ENCODE measurements around the gene ANKRD52. TPM values are rescaled to one million over a fixed set of nuclear protein-coding genes. Genes with fewer than 3 reads are reported as not detected.

The ANKRD52 gene
- total RNA-seq, 1 experiment from 2014 or later: 56.6 TPM

- H3K36me3 ChIP-seq (ENCODE audit: control insufficient read depth in 1 of 2, insufficient read depth in 2 of 2, low read length in 2 of 2): peaks cover 13 to 15% of the 10 kb centered on the region in 2 experiments; a peak in 3 of 4 replicates
- peaks cover 14 to 20% of the 10 kb centered on the region in 2 experiments; a peak in 3 of 4 replicates for H3K4me1 ChIP-seq (ENCODE audit: control insufficient read depth in 1 of 2, insufficient read depth in 2 of 2, low read length in 2 of 2)
- no peak overlapping the region for H3K27ac ChIP-seq (ENCODE audit: low read depth, low read length)
- TF ChIP-seq RAD21 (IDR thresholded peaks at IDR 0.05; ENCODE audit: low read depth) (no peak), ELF1 (IDR thresholded peaks at IDR 0.05; ENCODE audit: borderline replicate concordance, low read depth) (no peak), POLR2AphosphoS5 (IDR thresholded peaks at IDR 0.05; ENCODE audit: low read depth, low read length) (no peak), JUND (IDR thresholded peaks at IDR 0.05) (no peak), EZH2phosphoT487 (IDR thresholded peaks at IDR 0.05; ENCODE audit: borderline replicate concordance) (no peak), POLR2A (IDR thresholded peaks at IDR 0.05; ENCODE audit: borderline replicate concordance, extremely low read depth, insufficient read depth, insufficient read length) (no peak), YY1 (IDR thresholded peaks at IDR 0.05; ENCODE audit: extremely low read depth, insufficient replicate concordance, low read depth, low read length) (no peak)
- no peak for ATAC-seq
- H3K4me2 ChIP-seq (ENCODE audit: low read length): no peak overlapping the region
- ChIA-PET POLR2A (no interaction called here), RAD21 (ENCODE audit: low non-redundant PET in 1 of 2, low total read pairs in 2 of 2, uncharacterized antibody in 2 of 2, unreplicated experiment in 2 of 2) (no interaction called here), CTCF (no interaction called here)
- BruUV-seq (replicated peaks): no TSS peak
- H3K79me2 ChIP-seq (ENCODE audit: insufficient read depth, low read length): peaks cover 8% of the 10 kb centered on the region; the same call in 1 of the 2 replicates
- no peaks in the 10 kb centered on the region for H3K9me3 ChIP-seq (ENCODE audit: control insufficient read depth in 1 of 2, insufficient read depth in 1 of 2, low read depth in 1 of 2, low read length in 2 of 2)
- DNase-seq (ENCODE audit: low read depth, low spot score): no peak
- intact Hi-C loops (cut with micrococcal nuclease): no loop called here
- H3K27me3 ChIP-seq (ENCODE audit: insufficient read depth, low read length): no peaks in the 10 kb centered on the region
- no peak overlapping the region for H3K9ac ChIP-seq (ENCODE audit: low read length)
- no peaks in the 10 kb centered on the region for H4K20me1 ChIP-seq (ENCODE audit: insufficient read depth)
- no peaks in the 10 kb centered on the region for H3K9me2 ChIP-seq (ENCODE audit: insufficient read depth)
- H2AFZ ChIP-seq (ENCODE audit: low read depth, low read length, poor library complexity, severe bottlenecking): no peak overlapping the region
- H3K4me3 ChIP-seq (replicated peaks in 1 of 2; ENCODE audit: low read depth in 1 of 2, low read length in 2 of 2): no peak overlapping the region
Measured at GRCh38 chr12:56304872-56305590, 46.8 kb upstream of the ANKRD52 start.

- no peak overlapping the region for H3K4me3 ChIP-seq (replicated peaks in 1 of 2; ENCODE audit: low read depth in 1 of 2, low read length in 2 of 2)
- H3K9ac ChIP-seq (ENCODE audit: low read length): no peak overlapping the region
- no peaks in the 10 kb centered on the region for H3K9me2 ChIP-seq (ENCODE audit: insufficient read depth)
- peaks cover 14 to 20% of the 10 kb centered on the region in 2 experiments; a peak in 3 of 4 replicates for H3K4me1 ChIP-seq (ENCODE audit: control insufficient read depth in 1 of 2, insufficient read depth in 2 of 2, low read length in 2 of 2)
- ChIA-PET POLR2A (no interaction called here), CTCF (no interaction called here), RAD21 (ENCODE audit: low non-redundant PET in 1 of 2, low total read pairs in 2 of 2, uncharacterized antibody in 2 of 2, unreplicated experiment in 2 of 2) (interaction anchor here in 1 of 2 experiments (0.5 kb wide), 1 partner anchor 114 kb away, joined by 8 read pairs; no protein-coding TSS in a partner anchor)
- DNase-seq (ENCODE audit: low read depth, low spot score): no peak
- H3K36me3 ChIP-seq (ENCODE audit: control insufficient read depth in 1 of 2, insufficient read depth in 2 of 2, low read length in 2 of 2): peaks cover 9 to 13% of the 10 kb centered on the region in 2 experiments; a peak in 3 of 4 replicates
- no peaks in the 10 kb centered on the region for H3K27me3 ChIP-seq (ENCODE audit: insufficient read depth, low read length)
- H3K27ac ChIP-seq (ENCODE audit: low read depth, low read length): no peak overlapping the region
- H4K20me1 ChIP-seq (ENCODE audit: insufficient read depth): no peaks in the 10 kb centered on the region
- intact Hi-C loops (cut with micrococcal nuclease): no loop called here
- H2AFZ ChIP-seq (ENCODE audit: low read depth, low read length, poor library complexity, severe bottlenecking): no peak overlapping the region
- no peak overlapping the region for H3K4me2 ChIP-seq (ENCODE audit: low read length)
- ATAC-seq: no peak
- peaks cover 14% of the 10 kb centered on the region for H3K79me2 ChIP-seq (ENCODE audit: insufficient read depth, low read length)
- no peaks in the 10 kb centered on the region for H3K9me3 ChIP-seq (ENCODE audit: control insufficient read depth in 1 of 2, insufficient read depth in 1 of 2, low read depth in 1 of 2, low read length in 2 of 2)
- no TSS peak for BruUV-seq (replicated peaks)
- TF ChIP-seq RAD21 (IDR thresholded peaks at IDR 0.05; ENCODE audit: low read depth) (no peak), ZBTB33 (IDR thresholded peaks at IDR 0.05; ENCODE audit: extremely low read depth, insufficient replicate concordance, low read length) (no peak), SIN3A (IDR thresholded peaks at IDR 0.05; ENCODE audit: low read depth) (no peak), POLR2A (IDR thresholded peaks at IDR 0.05; ENCODE audit: borderline replicate concordance, extremely low read depth, insufficient read depth, insufficient read length) (no peak), ELF1 (IDR thresholded peaks at IDR 0.05; ENCODE audit: borderline replicate concordance, low read depth) (no peak), CBX3 (IDR thresholded peaks at IDR 0.05; ENCODE audit: low read depth) (no peak), EZH2 (IDR thresholded peaks at IDR 0.05) (no peak), ZNF274 (IDR thresholded peaks at IDR 0.05; ENCODE audit: low read depth, low read length) (no peak), ZFX (IDR thresholded peaks at IDR 0.05) (no peak), SP1 (IDR thresholded peaks at IDR 0.05; ENCODE audit: low read depth) (no peak), YY1 (IDR thresholded peaks at IDR 0.05; ENCODE audit: extremely low read depth, insufficient replicate concordance, low read depth, low read length) (no peak), FOSL1 (IDR thresholded peaks at IDR 0.05; ENCODE audit: low read depth) (no peak), MAX (IDR thresholded peaks at IDR 0.05) (no peak), EGR1 (IDR thresholded peaks at IDR 0.05; ENCODE audit: low read depth) (no peak)
Measured at GRCh38 chr12:56304276-56304675, 46.1 kb upstream of the ANKRD52 start.

Measured in HCT116 (cell line).